GM19043 (cell line): ENCODE data around the gene DSCAM.

Experiments used
- ATAC-seq: cut with Tn5 transposase; IDR thresholded peaks from one replicate; pipeline ENCODE4 v1.9.1; 2021; ENCODE audit warnings: low read depth; ENCODE audit not compliant: unreplicated experiment

DSCAM gene

GRCh38 chr21:40841524-40842196 is 5.3 kb downstream of the DSCAM start:
- no peak for ATAC-seq

GRCh38 chr21:40840401-40841125 is 6.4 kb downstream of the DSCAM start:
- no peak for ATAC-seq

DNA sequence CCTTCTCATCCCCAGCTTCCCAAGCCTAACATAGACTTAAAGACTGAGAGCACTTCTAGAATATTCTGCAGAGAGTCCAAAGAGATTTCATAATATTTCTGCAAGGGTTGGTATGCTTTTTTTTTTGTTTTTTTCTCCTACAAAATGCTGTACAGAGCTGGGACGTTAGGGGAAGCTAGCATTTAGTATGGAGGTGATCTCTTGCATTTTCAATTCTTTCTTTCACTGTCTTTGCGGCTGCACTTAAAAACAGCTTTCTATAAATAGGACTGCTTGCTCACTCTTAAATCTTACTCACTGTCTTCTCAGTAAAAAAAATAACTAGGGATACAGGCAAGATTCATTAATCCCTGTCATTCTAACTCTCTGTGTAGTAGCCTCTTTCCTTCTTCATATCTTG is 7.4 kb downstream of the DSCAM start:
- no peak for ATAC-seq

DNA sequence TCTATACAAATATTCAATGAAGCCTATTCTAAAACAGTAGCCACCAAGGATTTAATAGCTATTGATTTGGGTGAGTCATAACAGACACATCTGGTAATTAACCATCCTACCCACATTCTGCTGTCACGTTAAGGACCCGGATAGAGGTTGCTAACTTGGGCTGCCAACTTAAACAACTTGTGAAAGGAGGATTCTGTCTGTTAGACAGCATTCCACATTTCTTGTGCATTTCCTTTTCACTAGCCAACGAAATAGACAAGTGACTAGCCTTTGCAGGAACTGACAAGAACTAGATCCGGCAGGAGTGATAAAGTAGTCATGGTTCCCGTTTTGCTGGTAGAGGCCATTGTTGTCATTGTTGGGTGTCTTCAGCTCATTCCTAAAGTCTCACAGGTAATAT is 9.5 kb downstream of the DSCAM start:
- ATAC-seq: no peak

- ATAC-seq: no peak
Measured at GRCh38 chr21:40835184-40835694, 11.7 kb downstream of the DSCAM start.

GRCh38 chr21:40833184-40833583 is 13.8 kb downstream of the DSCAM start:
- ATAC-seq: no peak

DNA sequence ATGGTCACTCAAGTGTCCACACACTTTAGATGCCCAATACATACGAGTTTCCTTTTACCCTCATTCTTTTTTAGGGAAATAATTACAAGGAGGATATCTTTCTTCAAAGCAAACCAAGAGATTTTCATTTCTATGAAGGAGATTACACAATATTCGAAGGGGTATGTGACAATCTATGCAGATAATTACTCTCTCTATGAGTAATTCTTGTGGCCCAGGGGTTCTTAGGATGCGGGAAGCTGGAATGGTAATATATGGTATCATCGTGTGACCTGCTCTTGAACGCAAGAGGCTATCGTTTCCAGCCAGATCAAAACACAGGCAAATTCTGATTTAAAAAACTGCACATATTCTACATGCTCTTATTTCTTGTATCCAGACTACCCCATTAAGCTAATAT is 14.6 kb downstream of the DSCAM start:
- no peak for ATAC-seq

GRCh38 chr21:40830836-40831235 is 16.1 kb downstream of the DSCAM start:
- ATAC-seq: no peak

DNA sequence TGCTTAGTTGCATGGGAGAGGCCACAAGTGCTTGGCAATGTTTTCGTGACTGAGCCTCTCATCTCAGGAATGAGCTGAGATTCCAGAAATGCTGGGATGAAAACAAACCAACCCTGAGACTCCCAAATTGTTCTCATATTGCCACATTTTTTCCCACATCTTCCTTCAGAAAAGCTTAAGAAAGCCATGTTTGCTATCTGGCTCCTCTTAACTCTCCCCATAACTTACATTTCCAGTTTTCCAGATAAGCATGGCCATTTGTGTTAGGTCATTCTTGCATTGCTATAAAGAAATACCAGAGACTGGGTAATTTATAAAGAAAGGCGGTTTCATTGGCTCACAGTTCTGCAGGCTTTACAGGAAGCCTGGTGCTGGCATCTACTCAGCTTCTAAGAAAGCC is 17.2 kb downstream of the DSCAM start:
- no peak for ATAC-seq

DNA sequence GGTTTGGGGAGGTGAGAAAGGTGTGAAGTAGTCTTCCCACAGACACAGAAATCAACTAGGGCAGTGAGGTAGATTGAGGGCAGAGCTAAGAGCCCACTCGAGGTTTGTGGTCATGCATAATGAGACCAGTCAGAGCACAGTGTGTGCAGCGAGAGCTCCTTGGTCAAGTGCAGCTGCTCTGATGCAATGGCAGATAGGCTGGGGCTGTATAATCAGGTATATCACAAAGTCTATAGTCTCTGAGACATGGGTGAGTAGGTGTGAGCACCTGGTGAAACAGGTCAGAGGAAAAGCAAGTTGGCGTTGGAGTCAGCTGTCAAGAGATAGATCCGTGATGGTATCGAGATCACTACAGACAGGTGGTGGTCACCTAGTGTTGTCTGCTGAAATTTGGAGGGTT is 17.6 kb downstream of the DSCAM start:
- no peak for ATAC-seq

DNA sequence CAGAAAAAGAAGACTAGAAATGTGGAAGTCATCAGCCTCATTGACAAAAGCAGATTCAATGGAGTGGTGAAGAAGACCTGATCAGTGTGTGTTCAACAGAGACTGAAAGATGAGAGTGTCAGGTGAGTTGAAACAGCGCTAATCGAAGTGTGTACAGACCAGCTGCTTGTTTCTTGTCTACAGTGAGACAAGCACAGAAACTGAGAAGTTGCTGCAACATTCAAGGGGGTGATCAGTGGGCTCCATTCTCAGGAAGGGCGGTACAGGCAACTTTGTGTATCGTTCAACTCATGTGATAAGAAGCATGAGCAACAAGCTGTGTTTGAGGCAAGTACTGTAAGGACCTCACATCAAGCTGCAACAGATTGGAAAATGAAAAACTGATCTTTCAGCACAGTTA is 19.4 kb downstream of the DSCAM start:
- no peak for ATAC-seq

DNA sequence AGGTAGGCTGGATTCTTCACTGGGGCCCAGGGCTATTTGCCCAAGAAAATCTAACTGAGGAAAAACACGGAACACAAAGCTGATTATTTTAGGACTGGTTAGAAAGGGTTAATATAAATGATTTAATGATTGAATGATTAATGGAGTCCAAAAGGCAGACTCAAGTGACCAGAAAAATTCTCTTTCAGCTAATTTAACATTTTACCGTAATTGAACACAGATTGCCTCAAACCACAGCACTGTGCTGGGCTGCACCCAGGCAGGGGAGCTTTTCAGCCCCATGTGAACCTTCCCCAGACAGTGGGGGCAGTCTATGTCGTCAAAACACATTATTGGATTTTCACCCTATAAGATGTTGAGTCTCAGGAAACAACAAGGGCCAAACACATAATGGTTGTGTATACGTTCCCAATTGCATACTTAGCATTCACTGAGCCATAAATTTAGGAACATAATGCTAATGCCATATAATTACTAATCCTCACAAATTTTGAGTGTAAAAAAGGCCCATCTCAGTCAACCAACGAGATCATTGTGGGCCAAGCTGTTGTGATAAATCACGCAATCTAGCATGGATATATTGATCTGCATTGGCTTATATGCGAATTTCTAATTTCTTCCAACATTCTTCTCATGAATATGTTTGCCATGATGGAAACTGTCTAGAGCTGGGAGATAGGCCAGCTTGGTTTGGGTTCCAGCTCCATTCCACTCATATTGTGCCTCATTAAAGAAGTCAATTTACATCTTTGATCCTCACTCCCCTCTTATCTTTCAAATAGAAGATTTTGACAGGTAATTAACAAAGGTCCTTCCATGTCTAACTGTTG is 27.7 kb downstream of the DSCAM start:
- ATAC-seq: no peak

DNA sequence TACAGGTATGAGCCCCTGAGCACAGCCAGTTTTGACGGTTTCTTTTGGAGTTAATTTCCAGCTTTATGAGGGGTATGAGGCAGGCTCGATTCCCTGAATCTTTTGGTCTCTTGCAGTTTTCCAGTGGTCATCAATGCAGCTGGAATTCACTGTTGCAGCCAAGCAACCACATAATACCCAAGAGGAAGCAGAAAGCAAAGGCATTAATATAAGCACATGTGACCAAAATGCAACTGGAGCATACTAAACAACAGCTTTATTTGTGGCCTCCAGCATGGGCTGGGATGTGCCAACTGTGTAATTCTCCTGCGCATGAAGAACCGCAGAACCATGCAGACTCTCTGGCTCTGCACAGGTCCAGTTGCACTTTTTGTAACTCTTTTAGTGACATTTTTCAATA is 33.0 kb downstream of the DSCAM start:
- ATAC-seq: no peak

DNA sequence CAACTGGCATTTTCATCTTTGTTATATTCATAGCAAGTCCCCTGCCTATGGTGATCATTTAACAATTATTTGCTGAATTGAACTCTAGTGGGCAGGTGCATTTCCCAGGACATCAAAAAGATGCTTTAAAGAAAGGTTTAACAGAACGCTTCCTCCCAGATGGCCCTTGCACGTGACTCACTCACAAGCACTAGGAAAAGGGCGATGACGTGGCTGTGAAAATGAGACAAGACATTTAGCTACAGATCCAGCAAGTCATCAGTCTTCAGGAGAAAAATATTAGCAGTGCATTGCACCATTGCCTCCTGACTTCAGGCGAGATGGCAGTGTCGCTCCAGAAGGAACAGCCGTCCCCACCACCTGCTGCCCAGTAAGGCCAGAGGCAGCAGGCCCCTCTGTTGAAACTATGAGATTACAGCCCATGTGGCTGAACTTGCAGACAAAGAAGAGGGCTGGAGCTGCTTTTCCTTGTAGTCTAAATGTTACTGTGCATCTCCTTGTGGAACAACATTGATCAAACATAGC is 37.2 kb downstream of the DSCAM start:
- no peak for ATAC-seq

DNA sequence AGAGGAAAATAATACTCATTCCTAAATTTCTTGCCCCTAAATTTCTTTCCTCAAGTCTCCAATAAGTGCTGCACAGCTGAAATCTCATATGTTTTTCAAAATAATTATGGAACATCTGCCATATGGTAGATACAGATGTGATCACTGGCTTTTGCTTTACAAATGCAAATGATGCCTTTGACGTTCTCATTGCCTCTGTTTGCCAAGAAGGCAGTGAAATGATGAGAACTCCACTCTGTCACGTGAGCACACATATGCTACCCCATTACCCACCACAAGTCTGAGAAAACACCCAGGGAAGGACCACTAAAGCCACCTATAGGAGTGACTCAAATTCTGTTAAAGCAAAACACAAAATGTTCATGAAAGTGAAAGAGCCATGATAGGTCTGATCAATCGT is 43.9 kb downstream of the DSCAM start:
- no peak for ATAC-seq

- no peak for ATAC-seq
Measured at GRCh38 chr21:40800126-40800525, 46.8 kb downstream of the DSCAM start.

DNA sequence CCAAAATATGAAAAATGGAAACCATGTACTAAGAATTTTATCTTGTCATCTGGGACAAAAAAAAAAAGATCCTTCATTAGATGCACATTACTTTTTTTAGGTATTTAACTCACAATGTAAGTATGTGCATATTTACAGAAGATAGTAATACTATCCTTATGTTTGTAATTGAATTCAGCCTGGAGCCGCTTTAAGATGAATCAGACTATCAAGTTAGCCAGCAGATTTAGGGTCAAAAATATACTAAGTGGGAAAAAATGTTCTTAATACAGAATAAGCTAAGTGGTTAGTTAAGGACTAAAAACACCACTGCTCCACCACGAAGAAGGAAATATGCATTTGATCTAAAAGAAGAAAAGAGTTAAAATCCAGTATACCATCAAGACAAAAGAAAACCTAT is 49.1 kb downstream of the DSCAM start:
- no peak for ATAC-seq

DNA sequence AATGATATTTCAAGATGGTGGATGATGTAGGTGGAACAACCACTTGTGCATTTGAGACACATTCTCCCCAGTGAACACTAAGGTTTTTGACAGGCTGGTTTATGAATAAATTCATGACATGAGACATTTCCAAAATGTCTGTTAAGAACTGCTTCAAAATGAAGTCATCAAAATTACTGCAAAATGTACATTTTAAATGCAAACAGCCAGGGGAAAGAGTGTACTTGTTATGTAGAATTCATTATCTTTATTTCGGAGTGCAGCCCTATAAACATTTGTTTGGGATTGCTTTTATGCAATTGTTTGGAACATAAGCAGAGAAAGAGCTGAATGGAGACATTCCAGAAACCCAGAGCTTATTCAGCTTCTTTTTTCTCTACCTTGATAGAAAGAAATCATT is 49.5 kb downstream of the DSCAM start:
- no peak for ATAC-seq

DNA sequence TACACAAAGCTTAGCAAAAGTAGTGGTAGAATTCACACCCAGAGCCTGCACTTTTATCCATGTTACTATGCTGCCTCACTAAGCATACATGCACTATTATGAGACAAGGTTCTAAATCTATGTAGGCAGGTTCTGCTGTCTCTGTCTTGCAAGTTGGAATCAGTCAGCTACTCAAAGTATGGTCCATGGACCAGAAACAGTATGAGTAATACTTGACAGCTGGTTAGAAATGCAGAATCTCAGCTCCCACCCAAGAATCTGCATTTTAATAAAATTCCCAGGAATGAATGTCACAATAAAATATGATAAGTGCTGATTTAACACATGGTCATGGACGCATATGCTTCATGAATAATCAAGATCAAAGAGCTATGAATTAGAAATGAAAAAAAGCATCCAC is 50.5 kb downstream of the DSCAM start:
- no peak for ATAC-seq

DNA sequence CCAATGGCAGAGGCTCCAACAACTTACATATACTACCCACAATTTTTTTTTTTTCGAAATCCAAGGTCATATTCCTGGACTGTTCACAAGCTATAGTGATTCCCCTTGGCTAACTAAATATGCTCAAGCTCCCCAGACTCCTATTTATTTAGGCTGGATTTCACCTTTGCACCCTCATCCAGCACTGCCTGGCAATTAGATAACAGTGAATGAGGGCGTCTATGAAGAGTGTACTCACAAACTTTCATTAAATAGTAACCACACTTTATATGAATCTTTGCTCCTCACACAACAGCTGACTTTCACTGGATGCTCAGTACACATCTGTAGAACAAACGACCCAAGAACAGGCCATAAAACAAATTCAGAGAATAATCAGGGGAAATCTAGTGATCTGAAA is 51.6 kb downstream of the DSCAM start:
- ATAC-seq: no peak
